C4-2B (cell line): Measurements from ENCODE around the gene TBL1XR1.

ENCODE experiments used
- ZFX ChIP-seq: fragments of 450-650 bp; IDR thresholded peaks from 2 replicates; pipeline ENCODE4 v1.6.1; 2017
- TF ChIP-seq, protein P1 (sequence below): fragments of 450-650 bp; conservative IDR thresholded peaks from 2 replicates; pipeline ENCODE4 v1.5.1; 2017; ENCODE audit warnings: mild to moderate bottlenecking

DNA sequence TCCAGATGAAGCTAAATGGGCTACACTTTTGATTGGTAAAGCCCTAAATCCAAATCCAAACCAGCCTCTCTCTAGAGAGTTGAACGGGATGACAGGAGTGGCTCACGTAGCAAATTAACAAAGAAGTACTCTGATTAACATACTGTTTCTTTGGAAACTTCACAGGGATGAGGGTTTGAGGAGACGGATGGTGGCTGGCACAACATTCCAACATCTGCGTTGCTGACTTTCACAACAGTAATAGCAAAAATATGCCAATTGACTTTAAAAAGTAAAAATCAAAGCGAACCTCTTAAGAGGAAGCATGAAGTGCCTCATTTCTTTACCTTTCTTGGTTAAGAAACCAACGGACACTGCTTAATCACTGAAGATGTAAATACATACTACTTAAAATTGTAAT, 181.4 kb downstream of the TBL1XR1 start:
- TF ChIP-seq, protein P1, sequence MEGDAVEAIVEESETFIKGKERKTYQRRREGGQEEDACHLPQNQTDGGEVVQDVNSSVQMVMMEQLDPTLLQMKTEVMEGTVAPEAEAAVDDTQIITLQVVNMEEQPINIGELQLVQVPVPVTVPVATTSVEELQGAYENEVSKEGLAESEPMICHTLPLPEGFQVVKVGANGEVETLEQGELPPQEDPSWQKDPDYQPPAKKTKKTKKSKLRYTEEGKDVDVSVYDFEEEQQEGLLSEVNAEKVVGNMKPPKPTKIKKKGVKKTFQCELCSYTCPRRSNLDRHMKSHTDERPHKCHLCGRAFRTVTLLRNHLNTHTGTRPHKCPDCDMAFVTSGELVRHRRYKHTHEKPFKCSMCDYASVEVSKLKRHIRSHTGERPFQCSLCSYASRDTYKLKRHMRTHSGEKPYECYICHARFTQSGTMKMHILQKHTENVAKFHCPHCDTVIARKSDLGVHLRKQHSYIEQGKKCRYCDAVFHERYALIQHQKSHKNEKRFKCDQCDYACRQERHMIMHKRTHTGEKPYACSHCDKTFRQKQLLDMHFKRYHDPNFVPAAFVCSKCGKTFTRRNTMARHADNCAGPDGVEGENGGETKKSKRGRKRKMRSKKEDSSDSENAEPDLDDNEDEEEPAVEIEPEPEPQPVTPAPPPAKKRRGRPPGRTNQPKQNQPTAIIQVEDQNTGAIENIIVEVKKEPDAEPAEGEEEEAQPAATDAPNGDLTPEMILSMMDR: no peak
- no peak for TF ChIP-seq ZFX
